ENCODE results near the gene BMPR1B.

Gene BMPR1B

GRCh38 chr4:94940520-94940908 lies 182.8 kb downstream of the BMPR1B start:
- no peak for TF ChIP-seq CTCF (IDR thresholded peaks at IDR 0.05; ENCODE audit: extremely low read depth, missing control alignments)
- DNase-seq (ENCODE audit: low spot score): no peak

GRCh38 chr4:94941706-94942105 lies 184.0 kb downstream of the BMPR1B start:
- DNase-seq (ENCODE audit: low spot score): no peak

GRCh38 chr4:94944726-94945125 lies 187.0 kb downstream of the BMPR1B start:
- DNase-seq (ENCODE audit: low spot score): no peak
- no peak for TF ChIP-seq CTCF (IDR thresholded peaks at IDR 0.05; ENCODE audit: extremely low read depth, missing control alignments)

More at GRCh38 chr4:94941706-94942105, 184.0 kb downstream of the BMPR1B start:
- TF ChIP-seq CTCF (IDR thresholded peaks at IDR 0.05; ENCODE audit: extremely low read depth, missing control alignments): no peak

DNA sequence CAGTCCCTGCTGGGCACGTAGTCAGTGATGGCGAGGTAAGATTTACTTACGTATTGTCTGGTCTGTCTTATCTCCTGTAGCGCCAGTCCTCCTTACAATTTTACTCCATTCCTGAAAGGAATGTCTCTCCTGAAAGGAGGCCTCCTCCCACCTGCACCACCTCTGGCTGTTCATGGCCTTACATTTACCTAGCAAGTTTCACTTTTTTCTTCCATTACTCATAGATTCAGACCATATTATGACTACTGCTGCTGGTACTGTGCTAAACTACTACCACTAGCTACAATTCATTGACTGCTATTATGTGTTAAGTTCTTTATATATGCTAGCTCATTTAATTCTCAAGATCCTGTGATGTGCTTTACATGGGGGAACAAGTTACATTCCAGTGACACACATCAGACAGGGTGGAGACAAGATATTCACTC lies 189.9 kb downstream of the BMPR1B start:
- no peak for TF ChIP-seq CTCF (IDR thresholded peaks at IDR 0.05; ENCODE audit: extremely low read depth, missing control alignments)
- no peak for DNase-seq (ENCODE audit: low spot score)

DNA sequence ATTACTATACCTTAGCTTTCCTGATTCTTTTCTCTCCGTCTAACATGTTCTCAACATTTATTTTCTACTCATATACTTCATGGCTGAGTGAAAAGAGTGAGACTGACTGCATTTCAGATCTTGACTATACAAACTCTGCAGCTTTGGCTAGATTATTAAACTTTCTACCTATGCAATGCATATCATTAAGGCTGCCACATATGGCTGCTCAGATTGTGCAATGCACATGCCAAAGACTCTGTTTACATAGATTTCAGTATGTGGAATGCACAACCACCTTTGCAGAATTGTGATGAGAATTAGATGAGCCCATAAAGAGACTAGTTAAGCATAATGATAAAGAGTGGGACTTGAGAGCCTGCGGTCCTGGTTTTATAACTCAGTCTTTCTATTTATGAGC lies 196.5 kb downstream of the BMPR1B start:
- no peak for TF ChIP-seq CTCF (IDR thresholded peaks at IDR 0.05; ENCODE audit: extremely low read depth, missing control alignments)
- no peak for DNase-seq (ENCODE audit: low spot score)

GRCh38 chr4:94957030-94957429 lies 199.3 kb downstream of the BMPR1B start:
- TF ChIP-seq CTCF (IDR thresholded peaks at IDR 0.05; ENCODE audit: extremely low read depth, missing control alignments): no peak
- no peak for DNase-seq (ENCODE audit: low spot score)

DNA sequence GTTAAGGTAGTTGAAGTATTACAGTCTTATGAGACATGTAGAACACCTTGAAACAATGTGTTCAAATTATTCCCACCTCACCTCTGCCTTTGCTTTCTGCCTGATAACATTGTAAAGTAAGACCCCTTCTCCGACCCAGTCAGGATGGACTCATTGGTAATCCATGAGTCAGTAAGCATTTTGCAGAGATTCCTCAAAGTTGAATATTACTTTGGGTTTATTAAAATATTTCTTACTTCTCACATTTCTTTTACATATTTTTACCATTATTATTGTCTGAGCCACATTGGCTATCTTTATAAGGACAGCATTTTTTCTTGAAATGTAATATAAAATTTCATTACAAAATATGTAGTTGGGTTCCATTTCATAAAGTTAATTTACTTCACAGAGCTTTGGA lies 201.6 kb downstream of the BMPR1B start:
- DNase-seq (ENCODE audit: low spot score): no peak
- no peak for TF ChIP-seq CTCF (IDR thresholded peaks at IDR 0.05; ENCODE audit: extremely low read depth, missing control alignments)
